A549 (cell line): ENCODE results near the gene SLX9. TPM values are rescaled to one million over a fixed set of nuclear protein-coding genes. Genes with fewer than 3 reads are reported as not detected.

Experiments
- ATAC-seq, 2 experiments: fragments of 200-7000 bp in 1 of 2; fragments of >200 bp in 1 of 2; cut with Nextera tagmentation in 1 of 2; cut with Tn5 transposase in 1 of 2; 3 replicates each; pipeline versions ENCODE4 v1.8.0 to v1.9.1; 2018 to 2020; ENCODE audit warnings: mild to moderate bottlenecking in 1 of 2, moderate library complexity in 1 of 2
- CTCF ChIA-PET: fragments of 300-600 bp; sonication (Branson Sonifier 250); formaldehyde crosslinking; extraction: SDS; loops from one replicate; lab custom pipeline; 2021; ENCODE audit warnings: antibody characterized with exemption, inconsistent platforms; lab: Yijun Ruan, JAX
- POLR2A ChIA-PET: fragments of 350-600 bp; formaldehyde crosslinking; extraction: SDS; loops from one replicate; lab custom pipeline; 2021; ENCODE audit warnings: antibody characterized with exemption, inconsistent platforms; lab: Yijun Ruan, JAX
- DNase-seq, 2 experiments: peaks; one replicate each; pipeline versions ENCODE4 v3.0.0 to v3.0.0-alpha.2; 2011 to 2016; ENCODE audit warnings: low read depth in 1 of 2, low spot score in 1 of 2
- FAIRE-seq: peaks from 2 replicates; lab custom pipeline; 2011; peaks lifted over from hg19 to GRCh38; lab: Jason Lieb, UNC
- H3K27ac ChIP-seq, 2 experiments: fragments of >200 bp; sonication (Bioruptor Twin); formaldehyde crosslinking; 3 replicates each; pipeline ENCODE4 v1.5.1; 2016 to 2017
- H3K4me1 ChIP-seq: fragments of >200 bp; sonication (Bioruptor Twin); formaldehyde crosslinking; 3 replicates; pipeline ENCODE4 v1.6.1; 2016
- H3K4me2 ChIP-seq: fragments of >200 bp; sonication (Bioruptor Twin); formaldehyde crosslinking; 3 replicates; pipeline ENCODE4 v1.6.1; 2016
- H3K4me3 ChIP-seq: fragments of >200 bp; sonication (Bioruptor Twin); formaldehyde crosslinking; 3 replicates; pipeline ENCODE4 v1.5.1; 2016
- H3K9me3 ChIP-seq: fragments of >200 bp; sonication (Bioruptor Twin); formaldehyde crosslinking; 3 replicates; pipeline ENCODE4 v1.6.1; 2016
- BHLHE40 ChIP-seq: IDR thresholded peaks from 2 replicates; pipeline ENCODE4 v1.6.1; 2012; ENCODE audit warnings: low read depth, low read length, inconsistent platforms
- CBX2 ChIP-seq: fragments of 200-600 bp; sonication (generic); IDR thresholded peaks from 2 replicates; pipeline ENCODE4 v1.6.1; 2016; ENCODE audit warnings: low read depth, mild to moderate bottlenecking, borderline replicate concordance
- EP300 ChIP-seq, 2 experiments: fragments of >200 bp; sonication (Bioruptor Twin); formaldehyde crosslinking; IDR thresholded peaks; 2 replicates in 1 of 2; 3 replicates in 1 of 2; pipeline ENCODE4 v1.6.1; 2016 to 2017
- ESRRA ChIP-seq: fragments of 150-350 bp; IDR thresholded peaks from 2 replicates; pipeline ENCODE4 v1.6.1; 2014; ENCODE audit warnings: mild to moderate bottlenecking, low read length, borderline replicate concordance
- FOSB ChIP-seq: fragments of 250-450 bp; sonication (Bioruptor Pico); IDR thresholded peaks from 2 replicates; pipeline ENCODE4 v1.5.0; 2020; ENCODE audit warnings: mild to moderate bottlenecking, moderate library complexity
- FOSL2 ChIP-seq, 2 experiments: fragments of 450-650 bp in 1 of 2; fragments of >200 bp in 1 of 2; sonication (Bioruptor Twin) in 1 of 2; formaldehyde crosslinking; IDR thresholded peaks; 2 replicates each; pipeline versions ENCODE4 v1.5.0 to v1.6.1; 2016 to 2020; ENCODE audit warnings: mild to moderate bottlenecking in 1 of 2, moderate library complexity in 1 of 2
- FOXS1 ChIP-seq: fragments of 250-450 bp; sonication (Bioruptor Pico); IDR thresholded peaks from 2 replicates; pipeline ENCODE4 v1.5.0; 2020; ENCODE audit warnings: mild to moderate bottlenecking, moderate library complexity
- GATA3 ChIP-seq: IDR thresholded peaks from 2 replicates; pipeline ENCODE4 v1.6.1; 2012; ENCODE audit warnings: borderline replicate concordance
- HEYL ChIP-seq: fragments of 250-450 bp; sonication (Bioruptor Pico); IDR thresholded peaks from 2 replicates; pipeline ENCODE4 v1.8.0; 2021; ENCODE audit warnings: mild to moderate bottlenecking, moderate library complexity
- HOXB13 ChIP-seq: fragments of 250-450 bp; sonication (Bioruptor Pico); IDR thresholded peaks from 2 replicates; pipeline ENCODE4 v1.5.0; 2020; ENCODE audit warnings: low read depth, mild to moderate bottlenecking, moderate library complexity
- MAX ChIP-seq: IDR thresholded peaks from 2 replicates; pipeline ENCODE4 v1.6.1; 2012
- PHF8 ChIP-seq: fragments of 200-600 bp; sonication (generic); IDR thresholded peaks from 2 replicates; pipeline ENCODE4 v1.6.1; 2016; ENCODE audit warnings: low read depth, mild to moderate bottlenecking, antibody characterized with exemption, moderate library complexity, borderline replicate concordance
- RAD21 ChIP-seq, 2 experiments: fragments of >200 bp in 1 of 2; sonication (Bioruptor Twin) in 1 of 2; formaldehyde crosslinking in 1 of 2; IDR thresholded peaks in 1 of 2; conservative IDR thresholded peaks in 1 of 2; 2 replicates in 1 of 2; 3 replicates in 1 of 2; pipeline ENCODE4 v1.6.1; 2012 to 2018; ENCODE audit warnings: inconsistent platforms in 1 of 2
- SREBF2 ChIP-seq: fragments of 450-650 bp; IDR thresholded peaks from 2 replicates; pipeline ENCODE4 v1.6.1; 2014; ENCODE audit warnings: mild to moderate bottlenecking, moderate library complexity
- USF2 ChIP-seq: fragments of 450-650 bp; IDR thresholded peaks from 2 replicates; pipeline ENCODE4 v1.6.1; 2014; ENCODE audit warnings: antibody characterized with exemption
- ZFP36 ChIP-seq: fragments of 450-650 bp; IDR thresholded peaks from 2 replicates; pipeline ENCODE4 v1.6.1; 2014; ENCODE audit warnings: borderline replicate concordance; ENCODE audit not compliant: partially characterized antibody
- ZNF302 ChIP-seq: fragments of 250-450 bp; sonication (Bioruptor Pico); IDR thresholded peaks from 2 replicates; pipeline ENCODE4 v1.9.0; 2021; ENCODE audit warnings: inconsistent platforms, mild to moderate bottlenecking, moderate library complexity
- WGBS: methylation state at CpG from one replicate; pipeline ENCODE4 v1.1.6; 2017; ENCODE audit errors: missing lambda C conversion rate; 5-methylcytosine and 5-hydroxymethylcytosine counted together
- polyA plus RNA-seq, 4 experiments: library from polyadenylated mRNA; depleted of rRNA in 3 of 4; stranded (reverse); fragments of >200 nt; fragmentation: RNase III in 1 of 4; extraction: RNeasy Plus Mini Kit Qiagen cat#74134 plus additional on column Dnase treatment in 1 of 4; gene quantifications; 2 replicates in 3 of 4; 3 replicates in 1 of 4; pipeline ENCODE4 v1.2.3, GENCODE V29; 2011 to 2017
- TF ChIP-seq, protein P1 (sequence below): IDR thresholded peaks from 2 replicates; pipeline ENCODE4 v1.6.1; 2012
- TF ChIP-seq, protein P2 (sequence below): fragments of >200 bp; sonication (Bioruptor Twin); formaldehyde crosslinking; IDR thresholded peaks from 3 replicates; pipeline ENCODE4 v1.6.1; 2016

Gene SLX9
- polyA plus RNA-seq, 2 of the 4 experiments (the other 2 are of a cell fraction), result 26.9 to 40.6 TPM

DNA sequence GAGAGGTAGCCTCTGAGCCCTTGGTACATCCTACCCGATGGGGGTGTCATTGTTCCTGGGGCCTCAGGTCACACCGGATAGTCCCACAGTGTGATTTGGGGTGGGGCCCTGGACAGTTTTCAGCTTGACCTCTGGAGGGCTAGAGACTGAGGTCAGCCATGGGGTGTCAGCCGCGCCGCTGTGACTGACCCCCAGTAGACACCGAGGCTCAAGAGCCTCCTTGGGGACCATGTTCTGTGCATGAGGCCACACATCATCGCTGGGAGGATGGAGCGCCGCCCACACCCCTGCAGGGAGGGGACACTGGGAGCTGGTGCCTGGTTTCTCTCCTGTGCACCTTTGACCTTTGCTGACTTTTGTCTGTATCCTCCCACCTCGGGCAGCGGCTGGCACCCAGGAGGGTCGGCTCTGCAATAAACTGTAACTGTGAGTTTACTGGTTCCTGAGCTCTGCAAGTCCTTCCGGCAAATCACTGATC is 41.8 kb upstream of the SLX9 start:
- no peaks in the 10 kb centered on the region for H3K4me1 ChIP-seq
- ATAC-seq (no peak), DNase-seq (no peak), FAIRE-seq (no peak)
- WGBS, result 72% methylated on average over 7 of the region's 13 CpGs
- no peaks in the 10 kb centered on the region for H3K9me3 ChIP-seq
- CTCF ChIA-PET, result interaction anchor here (1.3 to 6.4 kb wide), 3 partner anchors 9 to 35 kb away, joined by 3 to 50 read pairs (median 3); no protein-coding TSS in a partner anchor
- no peak overlapping the region for H3K4me3 ChIP-seq
- no peak overlapping the region for H3K4me2 ChIP-seq
- POLR2A ChIA-PET, result no interaction called here
- TF ChIP-seq USF2, result no peak
- TF ChIP-seq GATA3, result no peak
- no peak for TF ChIP-seq FOSB (CRISPR knock-in tag)
- TF ChIP-seq ESRRA, result no peak
- TF ChIP-seq, protein P1, sequence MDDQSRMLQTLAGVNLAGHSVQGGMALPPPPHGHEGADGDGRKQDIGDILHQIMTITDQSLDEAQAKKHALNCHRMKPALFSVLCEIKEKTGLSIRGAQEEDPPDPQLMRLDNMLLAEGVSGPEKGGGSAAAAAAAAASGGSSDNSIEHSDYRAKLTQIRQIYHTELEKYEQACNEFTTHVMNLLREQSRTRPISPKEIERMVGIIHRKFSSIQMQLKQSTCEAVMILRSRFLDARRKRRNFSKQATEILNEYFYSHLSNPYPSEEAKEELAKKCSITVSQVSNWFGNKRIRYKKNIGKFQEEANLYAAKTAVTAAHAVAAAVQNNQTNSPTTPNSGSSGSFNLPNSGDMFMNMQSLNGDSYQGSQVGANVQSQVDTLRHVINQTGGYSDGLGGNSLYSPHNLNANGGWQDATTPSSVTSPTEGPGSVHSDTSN, result no peak
- no peak for TF ChIP-seq EP300 (IDR thresholded peaks at IDR 0.05)
- TF ChIP-seq FOSL2 (IDR thresholded peaks at IDR 0.05), result no peak
- TF ChIP-seq FOSL2 (CRISPR knock-in tag; IDR thresholded peaks at IDR 0.05), result no peak
- no peak for TF ChIP-seq BHLHE40
- no peak for TF ChIP-seq MAX
- TF ChIP-seq RAD21 (conservative IDR thresholded peaks at IDR 0.05 in 1 of 2, IDR thresholded peaks at IDR 0.05 in 1 of 2), result no peak
- TF ChIP-seq SREBF2, result no peak
- TF ChIP-seq FOXS1, result no peak
- TF ChIP-seq HEYL (CRISPR knock-in tag), result no peak
- TF ChIP-seq, protein P2, sequence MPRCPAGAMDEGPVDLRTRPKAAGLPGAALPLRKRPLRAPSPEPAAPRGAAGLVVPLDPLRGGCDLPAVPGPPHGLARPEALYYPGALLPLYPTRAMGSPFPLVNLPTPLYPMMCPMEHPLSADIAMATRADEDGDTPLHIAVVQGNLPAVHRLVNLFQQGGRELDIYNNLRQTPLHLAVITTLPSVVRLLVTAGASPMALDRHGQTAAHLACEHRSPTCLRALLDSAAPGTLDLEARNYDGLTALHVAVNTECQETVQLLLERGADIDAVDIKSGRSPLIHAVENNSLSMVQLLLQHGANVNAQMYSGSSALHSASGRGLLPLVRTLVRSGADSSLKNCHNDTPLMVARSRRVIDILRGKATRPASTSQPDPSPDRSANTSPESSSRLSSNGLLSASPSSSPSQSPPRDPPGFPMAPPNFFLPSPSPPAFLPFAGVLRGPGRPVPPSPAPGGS, result no peak
- TF ChIP-seq CBX2, result no peak
- no peak for TF ChIP-seq HOXB13 (CRISPR knock-in tag)
- no peak overlapping the region for H3K27ac ChIP-seq

DNA sequence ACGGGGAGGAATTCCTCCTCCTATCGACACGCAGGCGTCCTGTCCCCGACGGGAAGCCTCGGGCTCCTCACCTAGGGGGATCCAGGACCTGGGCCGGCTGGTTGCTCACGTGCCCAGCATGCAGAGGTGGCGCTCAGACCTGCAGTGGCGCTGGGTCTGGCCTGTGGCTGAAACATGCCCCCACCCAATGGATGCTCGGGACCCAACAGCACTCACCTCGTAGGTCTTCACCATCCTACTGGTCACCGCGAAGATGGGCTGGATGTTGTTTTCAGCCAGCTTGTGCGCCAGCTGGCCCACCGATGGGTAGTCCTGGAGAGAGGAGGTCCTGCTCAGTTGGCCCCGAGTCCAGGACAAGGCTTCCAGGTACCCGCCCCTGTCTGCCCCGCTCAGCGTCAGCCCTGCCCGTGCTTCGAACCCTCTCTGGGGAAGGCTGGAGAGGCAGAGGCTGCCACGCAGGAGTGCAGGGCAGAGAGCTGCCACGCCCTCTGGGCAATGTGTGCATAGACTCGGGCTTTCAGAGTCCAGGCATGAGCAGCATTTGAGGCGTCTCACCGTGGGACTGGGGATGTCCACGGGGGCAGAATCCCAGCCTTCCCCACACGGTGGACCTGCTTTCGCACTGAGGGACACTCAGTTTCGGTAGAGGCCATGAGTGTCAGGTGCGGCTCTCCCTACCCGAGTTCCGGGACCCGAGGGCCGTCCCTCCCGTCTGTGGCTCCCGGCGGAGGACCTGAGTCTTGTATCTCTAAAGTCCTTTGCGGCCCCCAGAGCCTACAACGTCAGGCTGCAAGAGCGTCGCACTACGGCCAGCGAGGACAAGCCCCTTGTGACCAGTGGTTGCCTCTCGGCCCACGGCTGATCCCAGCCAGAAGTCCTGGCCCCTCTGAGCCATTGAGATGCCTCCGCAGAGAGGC is 40.7 kb upstream of the SLX9 start:
- CTCF ChIA-PET, result interaction anchor here (1.3 to 1.5 kb wide), 2 partner anchors 8 to 12 kb away, joined by 3 read pairs; no protein-coding TSS in a partner anchor
- no peak for FAIRE-seq
- no peak for DNase-seq
- POLR2A ChIA-PET, result no interaction called here
- Histone ChIP-seq H3K4me1 (no peaks in the 10 kb centered on the region), H3K4me2 (no peak overlapping the region), H3K9me3 (no peaks in the 10 kb centered on the region), H3K4me3 (no peak overlapping the region), H3K27ac (no peak overlapping the region)
- no peak for TF ChIP-seq BHLHE40
- TF ChIP-seq ZFP36, result no peak
- TF ChIP-seq PHF8, result no peak
- TF ChIP-seq FOSB (CRISPR knock-in tag), result no peak
- no peak for TF ChIP-seq ZNF302
- 74% methylated on average over 27 of the region's 49 CpGs for WGBS
- no peak for ATAC-seq
